ENCODE data around the gene USP7.

DNA sequence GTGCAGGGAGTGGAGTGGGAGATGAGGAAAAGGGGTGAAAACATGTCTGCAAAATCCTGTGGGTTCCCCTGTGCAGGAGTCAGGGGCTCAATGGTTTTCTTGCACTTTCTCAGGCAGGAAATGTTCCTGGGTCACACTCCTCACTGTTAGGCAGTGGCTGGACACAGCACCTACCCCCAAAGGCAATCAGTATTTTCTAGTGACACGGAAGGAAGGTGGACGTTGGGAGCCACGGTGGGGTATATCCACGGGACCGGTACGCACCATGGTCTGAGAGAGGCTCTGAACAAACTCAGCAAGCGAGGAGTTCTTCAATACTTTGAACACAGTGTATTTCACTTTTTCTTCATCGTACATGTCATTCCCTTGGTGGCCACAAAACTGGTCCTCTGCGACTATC, 60.7 kb downstream of the USP7 start:
- TF ChIP-seq, protein P1, sequence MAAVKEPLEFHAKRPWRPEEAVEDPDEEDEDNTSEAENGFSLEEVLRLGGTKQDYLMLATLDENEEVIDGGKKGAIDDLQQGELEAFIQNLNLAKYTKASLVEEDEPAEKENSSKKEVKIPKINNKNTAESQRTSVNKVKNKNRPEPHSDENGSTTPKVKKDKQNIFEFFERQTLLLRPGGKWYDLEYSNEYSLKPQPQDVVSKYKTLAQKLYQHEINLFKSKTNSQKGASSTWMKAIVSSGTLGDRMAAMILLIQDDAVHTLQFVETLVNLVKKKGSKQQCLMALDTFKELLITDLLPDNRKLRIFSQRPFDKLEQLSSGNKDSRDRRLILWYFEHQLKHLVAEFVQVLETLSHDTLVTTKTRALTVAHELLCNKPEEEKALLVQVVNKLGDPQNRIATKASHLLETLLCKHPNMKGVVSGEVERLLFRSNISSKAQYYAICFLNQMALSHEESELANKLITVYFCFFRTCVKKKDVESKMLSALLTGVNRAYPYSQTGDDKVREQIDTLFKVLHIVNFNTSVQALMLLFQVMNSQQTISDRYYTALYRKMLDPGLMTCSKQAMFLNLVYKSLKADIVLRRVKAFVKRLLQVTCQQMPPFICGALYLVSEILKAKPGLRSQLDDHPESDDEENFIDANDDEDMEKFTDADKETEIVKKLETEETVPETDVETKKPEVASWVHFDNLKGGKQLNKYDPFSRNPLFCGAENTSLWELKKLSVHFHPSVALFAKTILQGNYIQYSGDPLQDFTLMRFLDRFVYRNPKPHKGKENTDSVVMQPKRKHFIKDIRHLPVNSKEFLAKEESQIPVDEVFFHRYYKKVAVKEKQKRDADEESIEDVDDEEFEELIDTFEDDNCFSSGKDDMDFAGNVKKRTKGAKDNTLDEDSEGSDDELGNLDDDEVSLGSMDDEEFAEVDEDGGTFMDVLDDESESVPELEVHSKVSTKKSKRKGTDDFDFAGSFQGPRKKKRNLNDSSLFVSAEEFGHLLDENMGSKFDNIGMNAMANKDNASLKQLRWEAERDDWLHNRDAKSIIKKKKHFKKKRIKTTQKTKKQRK (IDR thresholded peaks at IDR 0.05; ENCODE audit: low read depth, low read length), result no peak
- no peak for TF ChIP-seq RELA (IDR thresholded peaks at IDR 0.05; ENCODE audit: borderline replicate concordance, partially characterized antibody)
- TF ChIP-seq CTCF (IDR thresholded peaks at IDR 0.05 in 2 of 3, conservative IDR thresholded peaks at IDR 0.05 in 1 of 3; ENCODE audit: control insufficient read depth in 2 of 3, extremely low read depth in 1 of 3, insufficient read depth in 1 of 3, low read depth in 3 of 3, low read length in 3 of 3), result no peak
- TF ChIP-seq NR2F1 (conservative IDR thresholded peaks at IDR 0.05), result no peak
- TF ChIP-seq SRF (IDR thresholded peaks at IDR 0.05; ENCODE audit: low read depth in 2 of 2, low read length in 2 of 2), result no peak
- TF ChIP-seq CHD2 (IDR thresholded peaks at IDR 0.05; ENCODE audit: borderline replicate concordance, low read depth, low read length), result no peak
- TF ChIP-seq ZNF274 (IDR thresholded peaks at IDR 0.05; ENCODE audit: insufficient read depth, insufficient read length), result no peak
- no peak for TF ChIP-seq POLR2A (IDR thresholded peaks at IDR 0.05; ENCODE audit: low read depth, low read length)
- no peak for TF ChIP-seq GABPA (IDR thresholded peaks at IDR 0.05; ENCODE audit: low read depth)
- no peak for TF ChIP-seq RAD21 (IDR thresholded peaks at IDR 0.05; ENCODE audit: insufficient read depth, low read depth, low read length)
- TF ChIP-seq SUZ12 (IDR thresholded peaks at IDR 0.05; ENCODE audit: unreplicated experiment), result no peak
- no peak for TF ChIP-seq POLR2AphosphoS5 (IDR thresholded peaks at IDR 0.05; ENCODE audit: low read length)

Data from GM12878 (cell line).